ENCODE results near the gene ACKR1. TPM values are rescaled to one million over a fixed set of nuclear protein-coding genes. Genes with fewer than 3 reads are reported as not detected.

The ACKR1 gene
- total and polyA plus RNA-seq, 7 donors = 3.2 to 74.9 (median 33.5) TPM

DNA sequence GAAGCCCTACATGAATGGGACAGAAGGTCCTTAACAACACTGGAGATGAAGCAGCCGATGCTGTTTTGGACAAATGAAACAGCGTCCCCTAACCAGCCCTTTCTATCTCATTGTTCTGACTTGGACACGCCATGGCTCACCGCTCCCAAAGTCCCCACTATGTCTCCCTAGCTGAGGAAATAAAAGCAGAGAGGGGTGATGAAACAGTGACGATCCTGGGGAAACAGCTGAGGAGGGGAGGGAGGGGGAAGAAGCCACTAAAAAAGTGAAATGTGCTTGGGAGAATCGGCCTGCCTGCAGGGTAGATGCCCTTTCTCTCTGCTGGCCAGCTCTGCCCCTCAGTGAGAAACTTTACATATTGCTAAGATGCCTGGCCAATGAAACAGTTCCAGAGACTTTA is 1.1 kb upstream of the ACKR1 start:
- 70 to 73% methylated on average over 6 of the region's 6 CpGs for WGBS, 2 donors
- no peak for DNase-seq
- no peak for TF ChIP-seq EP300 (IDR thresholded peaks at IDR 0.05)
- TF ChIP-seq POLR2AphosphoS5 (IDR thresholded peaks at IDR 0.05) = no peak
- no peak for TF ChIP-seq POLR2A (IDR thresholded peaks at IDR 0.05)
- TF ChIP-seq, protein P1, sequence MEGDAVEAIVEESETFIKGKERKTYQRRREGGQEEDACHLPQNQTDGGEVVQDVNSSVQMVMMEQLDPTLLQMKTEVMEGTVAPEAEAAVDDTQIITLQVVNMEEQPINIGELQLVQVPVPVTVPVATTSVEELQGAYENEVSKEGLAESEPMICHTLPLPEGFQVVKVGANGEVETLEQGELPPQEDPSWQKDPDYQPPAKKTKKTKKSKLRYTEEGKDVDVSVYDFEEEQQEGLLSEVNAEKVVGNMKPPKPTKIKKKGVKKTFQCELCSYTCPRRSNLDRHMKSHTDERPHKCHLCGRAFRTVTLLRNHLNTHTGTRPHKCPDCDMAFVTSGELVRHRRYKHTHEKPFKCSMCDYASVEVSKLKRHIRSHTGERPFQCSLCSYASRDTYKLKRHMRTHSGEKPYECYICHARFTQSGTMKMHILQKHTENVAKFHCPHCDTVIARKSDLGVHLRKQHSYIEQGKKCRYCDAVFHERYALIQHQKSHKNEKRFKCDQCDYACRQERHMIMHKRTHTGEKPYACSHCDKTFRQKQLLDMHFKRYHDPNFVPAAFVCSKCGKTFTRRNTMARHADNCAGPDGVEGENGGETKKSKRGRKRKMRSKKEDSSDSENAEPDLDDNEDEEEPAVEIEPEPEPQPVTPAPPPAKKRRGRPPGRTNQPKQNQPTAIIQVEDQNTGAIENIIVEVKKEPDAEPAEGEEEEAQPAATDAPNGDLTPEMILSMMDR (IDR thresholded peaks at IDR 0.05) = no peak
- Histone ChIP-seq H3K9me3 (no peaks in the 10 kb centered on the region), H3K27me3 (peaks cover 0 to 20% (median 0%) of the 10 kb centered on the region in 3 donors), H3K27ac (peak overlapping the region in 1 of 4 donors; percentile 6), H3K36me3 (no peaks in the 10 kb centered on the region), H3K4me3 (no peak overlapping the region), H3K4me1 (peaks cover 0 to 16% (median 4%) of the 10 kb centered on the region in 4 donors)
- intact Hi-C loops (cut with DNase I) = no loop called here

DNA sequence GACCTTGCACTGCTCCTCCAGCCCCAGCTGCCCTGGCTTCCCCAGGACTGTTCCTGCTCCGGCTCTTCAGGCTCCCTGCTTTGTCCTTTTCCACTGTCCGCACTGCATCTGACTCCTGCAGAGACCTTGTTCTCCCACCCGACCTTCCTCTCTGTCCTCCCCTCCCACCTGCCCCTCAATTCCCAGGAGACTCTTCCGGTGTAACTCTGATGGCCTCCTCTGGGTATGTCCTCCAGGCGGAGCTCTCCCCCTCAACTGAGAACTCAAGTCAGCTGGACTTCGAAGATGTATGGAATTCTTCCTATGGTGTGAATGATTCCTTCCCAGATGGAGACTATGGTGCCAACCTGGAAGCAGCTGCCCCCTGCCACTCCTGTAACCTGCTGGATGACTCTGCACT is 550 bp downstream of the ACKR1 start:
- Histone ChIP-seq H3K27me3 (peaks cover 0 to 34% (median 6%) of the 10 kb centered on the region in 3 donors), H3K36me3 (no peaks in the 10 kb centered on the region), H3K9me3 (no peaks in the 10 kb centered on the region), H3K27ac (peak overlapping the region in 1 of 4 donors; percentile 0), H3K4me3 (peak overlapping the region in 3 of 4 donors; percentile 9 to 21 (median 15)), H3K4me1 (peaks cover 0 to 16% (median 4%) of the 10 kb centered on the region in 4 donors)
- TF ChIP-seq POLR2AphosphoS5 (IDR thresholded peaks at IDR 0.05) = no peak
- TF ChIP-seq, protein P1 (IDR thresholded peaks at IDR 0.05) = no peak
- TF ChIP-seq POLR2A (IDR thresholded peaks at IDR 0.05) = no peak
- no peak for TF ChIP-seq EP300 (IDR thresholded peaks at IDR 0.05)
- WGBS, 2 donors = 69 to 76% methylated on average over 6 of the region's 6 CpGs
- no peak for DNase-seq
- intact Hi-C loops (cut with DNase I) = no loop called here

DNA sequence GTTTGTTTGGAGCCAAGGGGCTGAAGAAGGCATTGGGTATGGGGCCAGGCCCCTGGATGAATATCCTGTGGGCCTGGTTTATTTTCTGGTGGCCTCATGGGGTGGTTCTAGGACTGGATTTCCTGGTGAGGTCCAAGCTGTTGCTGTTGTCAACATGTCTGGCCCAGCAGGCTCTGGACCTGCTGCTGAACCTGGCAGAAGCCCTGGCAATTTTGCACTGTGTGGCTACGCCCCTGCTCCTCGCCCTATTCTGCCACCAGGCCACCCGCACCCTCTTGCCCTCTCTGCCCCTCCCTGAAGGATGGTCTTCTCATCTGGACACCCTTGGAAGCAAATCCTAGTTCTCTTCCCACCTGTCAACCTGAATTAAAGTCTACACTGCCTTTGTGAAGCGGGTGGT is 1.4 kb downstream of the ACKR1 start:
- H3K4me1 ChIP-seq = peaks cover 0 to 16% (median 4%) of the 10 kb centered on the region in 4 donors
- TF ChIP-seq, protein P1 (IDR thresholded peaks at IDR 0.05) = no peak
- TF ChIP-seq POLR2AphosphoS5 (IDR thresholded peaks at IDR 0.05) (no peak), EP300 (IDR thresholded peaks at IDR 0.05) (no peak), POLR2A (IDR thresholded peaks at IDR 0.05) (no peak)
- H3K9me3 ChIP-seq = no peaks in the 10 kb centered on the region
- H3K27ac ChIP-seq = peak overlapping the region in 1 of 4 donors; percentile 0
- H3K4me3 ChIP-seq = peak overlapping the region in 2 of 4 donors; percentile 15 to 21
- no peaks in the 10 kb centered on the region for H3K36me3 ChIP-seq
- DNase-seq = no peak
- peaks cover 0 to 41% (median 6%) of the 10 kb centered on the region in 3 donors for H3K27me3 ChIP-seq
- intact Hi-C loops (cut with DNase I) = no loop called here
- WGBS, 2 donors = 77 to 96% methylated on average over 4 of the region's 4 CpGs

DNA sequence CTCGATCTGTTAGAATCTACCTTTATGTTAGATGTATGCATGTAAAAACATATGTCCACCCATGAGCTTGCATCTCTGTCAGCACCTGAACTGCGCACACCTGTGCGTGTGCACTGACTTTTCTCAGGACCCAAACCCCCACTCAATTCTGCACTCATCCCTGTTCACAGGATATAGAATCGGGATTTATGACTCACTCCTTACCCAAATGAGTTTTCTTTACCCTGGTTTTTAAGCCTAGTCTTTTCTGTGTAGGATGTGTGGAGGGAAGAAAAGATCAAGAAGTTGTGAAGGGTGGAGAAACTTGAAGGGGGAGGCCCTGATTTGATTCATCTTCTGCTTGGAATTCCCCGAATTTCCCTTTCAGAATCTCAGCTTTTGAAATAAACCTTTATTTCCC is 2.4 kb downstream of the ACKR1 start:
- H3K27me3 ChIP-seq = peaks cover 0 to 48% (median 6%) of the 10 kb centered on the region in 3 donors
- intact Hi-C loops (cut with DNase I) = no loop called here
- peaks cover 0 to 16% (median 4%) of the 10 kb centered on the region in 4 donors for H3K4me1 ChIP-seq
- no peak overlapping the region for H3K27ac ChIP-seq
- 83 to 86% methylated on average over 5 of the region's 5 CpGs for WGBS, 2 donors
- no peaks in the 10 kb centered on the region for H3K36me3 ChIP-seq
- no peak for DNase-seq
- H3K4me3 ChIP-seq = peak overlapping the region in 1 of 4 donors; percentile 12
- TF ChIP-seq POLR2AphosphoS5 (IDR thresholded peaks at IDR 0.05) = no peak
- no peak for TF ChIP-seq EP300 (IDR thresholded peaks at IDR 0.05)
- TF ChIP-seq, protein P1 (IDR thresholded peaks at IDR 0.05) = no peak
- TF ChIP-seq POLR2A (IDR thresholded peaks at IDR 0.05) = no peak
- no peaks in the 10 kb centered on the region for H3K9me3 ChIP-seq

DNA sequence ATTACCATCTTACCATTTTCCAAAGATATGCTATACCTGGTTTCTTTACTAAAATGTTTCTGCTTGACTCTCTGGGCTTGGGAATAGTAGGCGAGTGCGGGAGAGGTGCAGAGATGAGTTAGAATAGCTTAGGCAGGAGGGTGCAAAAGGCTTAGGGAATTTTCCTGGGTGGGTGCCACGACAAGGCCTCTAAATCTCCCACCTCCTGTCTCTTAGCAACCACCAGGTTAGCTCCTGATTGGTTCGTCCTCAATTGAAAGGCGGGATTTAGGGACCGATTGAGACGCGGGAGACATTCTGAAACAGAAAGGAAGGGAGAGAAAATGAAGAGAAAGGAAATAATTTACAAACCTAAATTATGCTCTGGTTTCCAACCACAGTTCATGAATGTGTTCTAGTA is 3.1 kb downstream of the ACKR1 start:
- Histone ChIP-seq H3K27ac (no peak overlapping the region), H3K9me3 (no peaks in the 10 kb centered on the region), H3K36me3 (no peaks in the 10 kb centered on the region), H3K4me1 (peaks cover 0 to 16% (median 4%) of the 10 kb centered on the region in 4 donors), H3K4me3 (peak overlapping the region in 1 of 4 donors; percentile 1), H3K27me3 (peaks cover 0 to 49% (median 6%) of the 10 kb centered on the region in 3 donors)
- DNase-seq = no peak
- TF ChIP-seq EP300 (IDR thresholded peaks at IDR 0.05) = no peak
- no peak for TF ChIP-seq POLR2AphosphoS5 (IDR thresholded peaks at IDR 0.05)
- TF ChIP-seq POLR2A (IDR thresholded peaks at IDR 0.05) = no peak
- TF ChIP-seq, protein P1 (IDR thresholded peaks at IDR 0.05) = no peak
- intact Hi-C loops (cut with DNase I) = no loop called here
- WGBS, 2 donors = 34 to 47% methylated on average over 8 of the region's 8 CpGs

Measured in sigmoid colon (tissue), 7 donors.